ENCODE data around the gene CLIC1.
A peak's percentile ranks its signal among the peaks of the same experiment; 100 is the strongest.

The CLIC1 gene

GRCh38 chr6:31768363-31769257 is 32.3 kb upstream of the CLIC1 start:
- no peak for DNase-seq

- DNase-seq: no peak
Observed at GRCh38 chr6:31767096-31767645, 30.8 kb upstream of the CLIC1 start.

- DNase-seq: no peak
Observed at GRCh38 chr6:31765910-31766794, 29.8 kb upstream of the CLIC1 start.

GRCh38 chr6:31765559-31765909 is 29.2 kb upstream of the CLIC1 start:
- DNase-seq: no peak

- DNase-seq: no peak
Observed at GRCh38 chr6:31764198-31764597, 27.9 kb upstream of the CLIC1 start.

GRCh38 chr6:31763619-31763940 is 27.2 kb upstream of the CLIC1 start:
- no peak for DNase-seq

- DNase-seq: no peak
Observed at GRCh38 chr6:31762878-31763618, 26.7 kb upstream of the CLIC1 start.

- no peak for DNase-seq
Observed at GRCh38 chr6:31762356-31762755, 26.0 kb upstream of the CLIC1 start, which contains the start of gene SAPCD1. Gene SAPCD1 (plus strand): TSS chr6:31762656. CDS start chr6:31763055, 399 bp downstream.

- no peak for DNase-seq
Observed at GRCh38 chr6:31761343-31761742, 25.0 kb upstream of the CLIC1 start.

- DNase-seq: no peak
Observed at GRCh38 chr6:31760790-31761189, 24.5 kb upstream of the CLIC1 start.

GRCh38 chr6:31758281-31758680 is 22.0 kb upstream of the CLIC1 start:
- DNase-seq: no peak

- no peak for DNase-seq
Observed at GRCh38 chr6:31752739-31753319, 16.5 kb upstream of the CLIC1 start.

GRCh38 chr6:31750411-31751022 is 14.2 kb upstream of the CLIC1 start:
- no peak for DNase-seq

- no peak for DNase-seq
Observed at GRCh38 chr6:31749301-31750036, 13.1 kb upstream of the CLIC1 start.

- no peak for DNase-seq
Observed at GRCh38 chr6:31744422-31744821, 8.1 kb upstream of the CLIC1 start.

GRCh38 chr6:31742894-31743293 is 6.6 kb upstream of the CLIC1 start:
- DNase-seq: no peak

GRCh38 chr6:31741815-31742214 is 5.5 kb upstream of the CLIC1 start:
- DNase-seq: no peak

GRCh38 chr6:31740397-31741223 is 4.3 kb upstream of the CLIC1 start:
- DNase-seq: no peak

- peak; percentile 91 to 92 for DNase-seq
Observed at GRCh38 chr6:31739639-31740396, 3.5 kb upstream of the CLIC1 start, which contains the start of gene MSH5. Gene MSH5 (plus strand): TSS chr6:31740005. CDS start chr6:31740467, 462 bp downstream.
